Transverse colon (tissue), 3 donors: ENCODE data around the gene ZNF142.

ENCODE experiments used
- CTCF ChIP-seq, 5 experiments: fragments of 200-600 bp in 3 of 5; fragments of 450-650 bp in 2 of 5; sonication (generic) in 3 of 5; IDR thresholded peaks; 1 replicate in 2 of 5; 2 replicates in 3 of 5; pipeline ENCODE4 v1.5.1; 2016 to 2017; ENCODE audit warnings: antibody characterized with exemption in 5 of 5, inconsistent platforms in 3 of 5, mild to moderate bottlenecking in 2 of 5, moderate library complexity in 1 of 5
- EP300 ChIP-seq: sonication (generic); formaldehyde crosslinking; IDR thresholded peaks from one replicate; pipeline ENCODE4 v1.6.1; 2017; ENCODE audit warnings: antibody characterized with exemption, low read depth
- POLR2A ChIP-seq: fragments of 450-650 bp; IDR thresholded peaks from one replicate; pipeline ENCODE4 v1.6.1; 2016; ENCODE audit warnings: antibody characterized with exemption, mild to moderate bottlenecking, moderate library complexity

- TF ChIP-seq CTCF (IDR thresholded peaks at IDR 0.05) (no peak), POLR2A (no peak), EP300 (no peak)
These were observed 36.6 kb downstream of the ZNF142 start for GRCh38 chr2:218622606-218623365.
